Gastroesophageal sphincter (tissue), 4 donors: ENCODE results near the gene CHST11. TPM values are rescaled to one million over a fixed set of nuclear protein-coding genes. Genes with fewer than 3 reads are reported as not detected.

Experiments
- ATAC-seq: fragments of 150-250 bp; one replicate; pipeline ENCODE4 v1.9.1; 2016; ENCODE audit warnings: mild to moderate bottlenecking, moderate library complexity
- H3K27ac ChIP-seq, 4 donors: fragments of 200-600 bp; sonication (generic) in 3 of 4; 1 replicate in 3 of 4; 2 replicates in 1 of 4; pipeline ENCODE4 v1.5.1; 2016 to 2019
- H3K27me3 ChIP-seq: fragments of 200-600 bp; sonication (generic); one replicate; pipeline ENCODE4 v1.5.1; 2019
- H3K36me3 ChIP-seq, 2 donors: fragments of 200-600 bp; sonication (generic); one replicate each; pipeline ENCODE4 v1.5.1; 2019; ENCODE audit warnings: control low read depth in 1 of 2
- H3K4me1 ChIP-seq, 3 donors: fragments of 200-600 bp; sonication (generic); 1 replicate in 2 of 3; 2 replicates in 1 of 3; pipeline ENCODE4 v1.5.1; 2016 to 2019; ENCODE audit warnings: control low read depth in 2 of 3
- H3K4me3 ChIP-seq, 2 donors: fragments of 200-600 bp; sonication (generic); one replicate each; pipeline ENCODE4 v1.5.1; 2019; ENCODE audit warnings: mild to moderate bottlenecking in 1 of 2, moderate library complexity in 1 of 2
- H3K9me3 ChIP-seq, 3 donors: fragments of 200-600 bp; sonication (generic); one replicate each; pipeline ENCODE4 v1.5.1; 2017 to 2019; ENCODE audit warnings: control low read depth in 2 of 3
- CTCF ChIP-seq, 4 experiments: fragments of 200-600 bp in 2 of 4; fragments of 450-650 bp in 2 of 4; sonication (generic) in 1 of 4; IDR thresholded peaks; one replicate each; pipeline ENCODE4 v1.5.1; 2017 to 2019; ENCODE audit warnings: antibody characterized with exemption in 4 of 4, mild to moderate bottlenecking in 2 of 4, moderate library complexity in 2 of 4
- EP300 ChIP-seq: sonication (generic); formaldehyde crosslinking; IDR thresholded peaks from one replicate; pipeline ENCODE4 v1.6.1; 2017; ENCODE audit warnings: antibody characterized with exemption, mild to moderate bottlenecking
- POLR2A ChIP-seq, 2 donors: fragments of 450-650 bp; IDR thresholded peaks; one replicate each; pipeline ENCODE4 v1.6.1; 2017; ENCODE audit warnings: antibody characterized with exemption in 2 of 2, mild to moderate bottlenecking in 2 of 2, moderate library complexity in 1 of 2
- POLR2AphosphoS5 ChIP-seq: sonication (generic); formaldehyde crosslinking; IDR thresholded peaks from one replicate; pipeline ENCODE4 v1.6.1; 2017; ENCODE audit warnings: antibody characterized with exemption
- WGBS, 2 donors: methylation state at CpG; one replicate each; pipeline ENCODE4 v1.1.5; 2018; ENCODE audit warnings: low coverage in 1 of 2; 5-methylcytosine and 5-hydroxymethylcytosine counted together
- total RNA-seq, 4 donors: library from RNA; depleted of rRNA; stranded (reverse); fragments of >200 nt; gene quantifications; one replicate each; pipeline ENCODE4 v1.1.0, GENCODE V29; 2016

Gene CHST11
- total RNA-seq, 4 donors from 2014 or later, result 4.3 to 15.6 (median 11.0) TPM

DNA sequence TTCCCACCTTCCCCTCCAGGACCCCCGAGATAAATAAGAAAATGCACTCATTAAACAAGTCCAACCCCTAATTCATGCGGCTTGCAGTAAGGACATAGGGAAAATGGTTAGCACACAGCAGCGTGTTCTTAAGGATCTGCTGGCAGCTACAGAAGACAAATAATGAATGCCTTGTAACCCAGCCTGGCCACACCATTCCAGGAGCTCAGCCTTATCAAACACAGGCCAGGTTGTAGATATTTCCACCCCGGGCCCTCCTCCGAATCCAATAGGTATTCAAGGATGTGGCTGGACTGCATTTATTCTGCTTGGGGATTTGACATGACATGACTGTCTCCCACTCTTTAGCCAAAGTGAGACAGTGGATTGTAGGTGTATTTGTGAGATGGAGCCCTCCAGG lies 256.2 kb downstream of the CHST11 start:
- no peak for ATAC-seq
- no peak for TF ChIP-seq POLR2AphosphoS5
- TF ChIP-seq EP300, result no peak
- no peak for TF ChIP-seq POLR2A (IDR thresholded peaks at IDR 0.05)
- no peak for TF ChIP-seq CTCF (IDR thresholded peaks at IDR 0.05)
- WGBS, 2 donors, result 90 to 100% methylated on average over 2 to 3 of the region's 5 CpGs
- no peaks in the 10 kb centered on the region for H3K9me3 ChIP-seq
- H3K27me3 ChIP-seq, result no peaks in the 10 kb centered on the region
- no peak overlapping the region for H3K27ac ChIP-seq
- no peaks in the 10 kb centered on the region for H3K36me3 ChIP-seq
- peaks cover 0 to 33% (median 7%) of the 10 kb centered on the region in 3 donors for H3K4me1 ChIP-seq
- H3K4me3 ChIP-seq, result no peak overlapping the region

GRCh38 chr12:104713444-104713843 lies 256.7 kb downstream of the CHST11 start:
- 86 to 100% methylated on average over 1 to 6 of the region's 8 CpGs for WGBS, 2 donors
- no peaks in the 10 kb centered on the region for H3K27me3 ChIP-seq
- no peak for ATAC-seq
- H3K27ac ChIP-seq, result no peak overlapping the region
- H3K9me3 ChIP-seq, result no peaks in the 10 kb centered on the region
- no peaks in the 10 kb centered on the region for H3K36me3 ChIP-seq
- TF ChIP-seq POLR2A (IDR thresholded peaks at IDR 0.05) (no peak), POLR2AphosphoS5 (no peak), EP300 (no peak), CTCF (IDR thresholded peaks at IDR 0.05) (no peak)
- H3K4me1 ChIP-seq, result peaks cover 0 to 37% (median 7%) of the 10 kb centered on the region in 3 donors
- H3K4me3 ChIP-seq, result no peak overlapping the region

- WGBS, 2 donors, result 94% methylated on average over 6 of the region's 6 CpGs; no CpG with 5 or more reads in 1 of the 2 donors
- H3K9me3 ChIP-seq, result no peaks in the 10 kb centered on the region
- no peak overlapping the region for H3K4me3 ChIP-seq
- no peak overlapping the region for H3K27ac ChIP-seq
- no peak for ATAC-seq
- H3K4me1 ChIP-seq, result peaks cover 0 to 46% (median 7%) of the 10 kb centered on the region in 3 donors
- no peaks in the 10 kb centered on the region for H3K36me3 ChIP-seq
- no peaks in the 10 kb centered on the region for H3K27me3 ChIP-seq
- no peak for TF ChIP-seq POLR2A (IDR thresholded peaks at IDR 0.05)
- TF ChIP-seq EP300, result no peak
- no peak for TF ChIP-seq POLR2AphosphoS5
- no peak for TF ChIP-seq CTCF (IDR thresholded peaks at IDR 0.05)
Measured at GRCh38 chr12:104714369-104714768, 257.6 kb downstream of the CHST11 start.

- no peak for ATAC-seq
- no peak overlapping the region for H3K27ac ChIP-seq
Measured at GRCh38 chr12:104716172-104716571, 259.4 kb downstream of the CHST11 start.

More at GRCh38 chr12:104716172-104716571, 259.4 kb downstream of the CHST11 start:
- no peaks in the 10 kb centered on the region for H3K27me3 ChIP-seq
- peaks cover 0 to 49% (median 0%) of the 10 kb centered on the region in 3 donors for H3K4me1 ChIP-seq
- 99 to 100% methylated on average over 1 to 7 of the region's 7 CpGs for WGBS, 2 donors
- no peaks in the 10 kb centered on the region for H3K9me3 ChIP-seq
- H3K36me3 ChIP-seq, result no peaks in the 10 kb centered on the region
- no peak overlapping the region for H3K4me3 ChIP-seq
- no peak for TF ChIP-seq CTCF (IDR thresholded peaks at IDR 0.05)
- no peak for TF ChIP-seq EP300
- no peak for TF ChIP-seq POLR2A (IDR thresholded peaks at IDR 0.05)
- TF ChIP-seq POLR2AphosphoS5, result no peak
